SJSA1 (cell line): ENCODE data around the gene SCNN1A. TPM values are rescaled to one million over a fixed set of nuclear protein-coding genes. Genes with fewer than 3 reads are reported as not detected.

ENCODE experiments used
- DNase-seq, 2 experiments: peaks; one replicate each; pipeline ENCODE4 v3.0.0-alpha.2; 2015 to 2020; ENCODE audit warnings: low spot score in 2 of 2, low read depth in 1 of 2
- H3K27ac ChIP-seq: fragments of 250-450 bp; sonication (Bioruptor Pico); 2 replicates; pipeline ENCODE4 v1.5.1; 2020; ENCODE audit warnings: mild to moderate bottlenecking, moderate library complexity
- H3K27me3 ChIP-seq: fragments of 250-450 bp; sonication (Bioruptor Pico); replicated peaks from 2 replicates; pipeline ENCODE4 v1.5.1; 2020; ENCODE audit warnings: mild to moderate bottlenecking, moderate library complexity
- H3K36me3 ChIP-seq: fragments of 250-450 bp; sonication (Bioruptor Pico); 2 replicates; pipeline ENCODE4 v1.5.1; 2020; ENCODE audit warnings: mild to moderate bottlenecking
- H3K4me1 ChIP-seq: fragments of 250-450 bp; sonication (Bioruptor Pico); replicated peaks from 2 replicates; pipeline ENCODE4 v1.6.1; 2021; ENCODE audit warnings: mild to moderate bottlenecking
- H3K4me3 ChIP-seq: fragments of 250-450 bp; sonication (Bioruptor Pico); 2 replicates; pipeline ENCODE4 v1.5.1; 2020; ENCODE audit warnings: mild to moderate bottlenecking
- H3K9me3 ChIP-seq: fragments of 250-450 bp; sonication (Bioruptor Pico); replicated peaks from 2 replicates; pipeline ENCODE4 v1.5.1; 2020; ENCODE audit warnings: mild to moderate bottlenecking
- total RNA-seq: library from RNA; depleted of rRNA; stranded (reverse); fragments of >200 nt; shearing (Covaris generic); gene quantifications from 2 replicates; pipeline ENCODE4 v1.2.3, GENCODE V29; 2014; rRNA removed

Gene SCNN1A
- 0.18 and 4.7 TPM in 2 replicates for total RNA-seq

GRCh38 chr12:6375269-6376078 is at the start of gene SCNN1A:
Gene SCNN1A (minus strand): TSS chr12:6375563. CDS start chr12:6374783, 780 bp downstream.
- Histone ChIP-seq H3K36me3 (no peaks in the 10 kb centered on the region), H3K27ac (peak within 1 kb of the TSS; percentile 43), H3K4me1 (peaks cover 47% of the 10 kb centered on the region), H3K27me3 (no peaks in the 10 kb centered on the region), H3K9me3 (no peaks in the 10 kb centered on the region), H3K4me3 (no peak within 1 kb of the TSS)
- peak in 1 of 2 experiments; percentile 42 for DNase-seq

DNA sequence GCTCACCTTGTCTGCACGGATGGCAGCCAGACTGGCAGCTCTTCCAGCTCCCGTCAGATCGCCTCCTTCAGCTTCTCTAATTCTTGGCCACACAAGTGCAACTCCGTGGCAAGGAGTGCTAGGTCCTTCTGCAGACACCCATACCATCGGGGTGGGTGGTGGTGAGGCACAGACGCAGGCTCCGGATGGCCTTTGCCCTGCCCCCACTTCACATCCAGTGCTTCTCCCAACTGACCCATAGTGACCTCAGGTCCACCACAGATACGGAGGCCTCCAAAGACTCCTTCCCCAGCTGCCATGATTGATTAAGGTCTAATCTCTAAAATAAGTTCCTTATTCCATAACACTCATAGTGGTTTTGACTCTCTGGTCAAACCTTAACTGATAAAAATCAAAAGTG is 49.5 kb upstream of the SCNN1A start:
- no peak for DNase-seq
- Histone ChIP-seq H3K4me3 (no peak overlapping the region), H3K27me3 (no peaks in the 10 kb centered on the region), H3K36me3 (no peaks in the 10 kb centered on the region), H3K4me1 (peaks cover 8% of the 10 kb centered on the region), H3K9me3 (no peaks in the 10 kb centered on the region), H3K27ac (no peak overlapping the region)

DNA sequence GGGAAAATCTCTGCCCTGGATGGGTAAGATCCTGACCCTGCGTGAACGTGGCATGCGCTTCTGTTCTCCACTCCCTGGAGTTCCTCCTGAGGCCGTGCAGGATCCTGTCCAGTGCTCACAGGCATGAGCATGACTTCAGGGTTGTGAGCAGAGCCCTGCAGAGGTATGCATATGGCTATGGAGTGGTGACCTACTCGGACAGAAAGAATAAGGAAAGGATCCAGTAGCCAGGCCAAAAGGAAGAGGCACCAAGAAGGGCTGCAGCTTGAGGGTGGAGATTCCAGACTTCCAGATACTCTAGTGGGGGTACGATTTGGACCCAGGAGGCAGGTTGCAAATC is 48.6 kb upstream of the SCNN1A start:
- no peaks in the 10 kb centered on the region for H3K9me3 ChIP-seq
- no peaks in the 10 kb centered on the region for H3K27me3 ChIP-seq
- H3K4me1 ChIP-seq: 0 out of 2 replicates have a peak, but pooled peaks cover 5% of the 10 kb centered on the region
- H3K4me3 ChIP-seq: no peak overlapping the region
- no peak overlapping the region for H3K27ac ChIP-seq
- DNase-seq: no peak
- no peaks in the 10 kb centered on the region for H3K36me3 ChIP-seq

GRCh38 chr12:6423267-6424007 is 48.1 kb upstream of the SCNN1A start:
- H3K4me3 ChIP-seq: no peak overlapping the region
- no peaks in the 10 kb centered on the region for H3K36me3 ChIP-seq
- DNase-seq: peak; percentile 74 to 83
- no peak overlapping the region for H3K27ac ChIP-seq
- H3K9me3 ChIP-seq: no peaks in the 10 kb centered on the region
- 0 out of 2 replicates have a peak, but pooled peaks cover 5% of the 10 kb centered on the region for H3K4me1 ChIP-seq
- no peaks in the 10 kb centered on the region for H3K27me3 ChIP-seq

DNA sequence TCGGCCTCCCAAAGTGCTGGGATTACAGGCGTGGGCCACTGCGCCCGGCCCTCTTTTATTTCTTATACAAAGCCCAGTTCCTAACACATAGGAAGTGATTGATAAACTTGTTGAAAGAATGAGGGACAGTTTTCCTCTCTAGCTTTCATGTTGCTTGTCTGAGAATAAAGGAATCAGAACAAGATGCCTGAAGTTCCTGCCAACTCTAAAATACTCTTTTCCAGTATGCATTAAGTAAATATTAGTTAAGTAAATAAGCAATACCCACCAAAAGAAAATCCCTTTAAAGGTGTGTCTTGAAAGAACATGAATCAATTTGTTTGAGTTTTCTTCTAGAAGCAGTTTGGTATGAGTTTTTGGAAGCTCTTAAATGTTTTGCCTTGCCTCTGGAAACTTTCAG is 45.0 kb upstream of the SCNN1A start:
- Histone ChIP-seq H3K9me3 (no peaks in the 10 kb centered on the region), H3K4me3 (no peak overlapping the region), H3K27ac (no peak overlapping the region), H3K36me3 (no peaks in the 10 kb centered on the region), H3K27me3 (no peaks in the 10 kb centered on the region), H3K4me1 (0 out of 2 replicates have a peak, but pooled peaks cover 5% of the 10 kb centered on the region)
- no peak for DNase-seq

DNA sequence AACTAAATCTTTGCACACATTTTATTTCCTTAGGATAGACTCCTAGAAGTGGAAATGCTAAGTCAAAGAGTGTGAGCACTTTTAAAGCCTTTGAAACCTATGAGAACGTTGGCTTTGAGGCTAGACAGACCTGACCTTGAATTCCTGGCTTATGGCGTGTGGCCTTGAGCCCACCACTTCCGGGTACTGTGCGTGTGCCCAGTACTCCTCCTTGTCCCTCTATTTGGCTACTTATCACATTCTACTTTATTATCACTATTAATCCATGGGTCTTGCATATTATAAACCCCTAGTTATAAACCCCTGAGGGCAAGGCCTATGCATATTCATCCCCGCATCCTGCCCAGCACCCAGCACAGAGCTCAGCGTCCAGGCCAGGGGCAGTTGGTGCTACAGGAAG is 43.4 kb upstream of the SCNN1A start:
- H3K27me3 ChIP-seq: no peaks in the 10 kb centered on the region
- no peak overlapping the region for H3K4me3 ChIP-seq
- no peak overlapping the region for H3K27ac ChIP-seq
- no peaks in the 10 kb centered on the region for H3K9me3 ChIP-seq
- no peak for DNase-seq
- H3K4me1 ChIP-seq: 0 out of 2 replicates have a peak, but pooled peaks cover 5% of the 10 kb centered on the region
- no peaks in the 10 kb centered on the region for H3K36me3 ChIP-seq

GRCh38 chr12:6416596-6416995 is 41.2 kb upstream of the SCNN1A start:
- H3K9me3 ChIP-seq: no peaks in the 10 kb centered on the region
- no peak overlapping the region for H3K27ac ChIP-seq
- no peaks in the 10 kb centered on the region for H3K36me3 ChIP-seq
- H3K4me3 ChIP-seq: no peak overlapping the region
- H3K4me1 ChIP-seq: 0 out of 2 replicates have a peak, but pooled peaks cover 5% of the 10 kb centered on the region
- DNase-seq: no peak
- H3K27me3 ChIP-seq: no peaks in the 10 kb centered on the region

DNA sequence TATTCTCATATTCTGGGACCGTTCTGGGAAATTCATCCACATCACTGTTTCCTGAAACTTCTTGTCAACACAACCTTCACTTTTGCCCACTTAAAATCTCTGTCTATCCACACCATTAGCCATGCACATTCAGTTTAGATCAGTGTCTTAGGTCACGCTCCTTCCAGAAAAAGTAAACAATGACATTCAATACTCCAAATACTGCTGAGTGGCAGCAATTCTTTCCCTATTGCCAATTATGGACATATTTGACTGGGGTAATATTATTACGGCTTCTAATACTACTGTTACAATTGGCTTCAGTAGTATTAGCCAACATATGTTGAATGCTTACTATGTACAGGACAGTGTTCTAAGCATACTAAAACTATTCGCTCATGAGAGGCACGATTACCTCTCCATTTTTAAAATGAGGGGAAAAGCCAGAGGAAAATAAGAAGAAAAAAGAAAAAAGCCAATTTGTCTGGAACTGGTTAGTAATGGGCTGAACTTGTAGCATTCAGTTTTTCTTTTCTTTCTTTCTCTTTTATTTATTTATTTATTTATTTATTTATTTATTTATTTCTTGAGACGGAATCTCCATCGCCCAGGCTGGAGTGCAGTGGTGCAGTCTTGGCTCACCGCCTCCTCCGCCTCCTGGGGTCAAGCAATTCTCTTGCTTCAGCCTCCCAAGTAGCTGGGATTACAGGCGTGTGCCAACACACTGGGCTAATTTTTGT is 32.0 kb upstream of the SCNN1A start:
- no peaks in the 10 kb centered on the region; the same call in 1 of the 2 replicates for H3K9me3 ChIP-seq
- no peaks in the 10 kb centered on the region for H3K27me3 ChIP-seq
- no peak overlapping the region for H3K4me3 ChIP-seq
- H3K36me3 ChIP-seq: no peaks in the 10 kb centered on the region
- no peak for DNase-seq
- H3K4me1 ChIP-seq: peaks cover 5% of the 10 kb centered on the region; the same call in 1 of the 2 replicates
- H3K27ac ChIP-seq: no peak overlapping the region

DNA sequence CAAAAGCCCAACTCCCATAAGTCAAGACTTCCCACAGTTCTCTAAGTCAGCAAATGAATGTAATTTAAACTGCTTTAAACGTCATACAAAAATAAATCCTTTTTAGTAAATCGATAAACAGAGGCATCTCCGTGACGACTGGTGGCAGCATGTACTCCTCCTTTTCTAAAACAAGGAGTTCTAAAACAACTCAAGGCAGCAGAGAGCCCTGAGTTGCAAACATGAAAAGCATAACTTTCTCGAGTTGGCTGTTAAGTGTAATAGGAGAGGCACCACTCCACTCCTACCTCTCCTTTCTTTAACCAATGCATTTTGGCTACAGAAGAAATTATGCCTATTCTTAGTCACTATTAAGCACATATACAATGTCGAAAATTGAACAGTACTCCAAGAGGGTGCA is 30.6 kb upstream of the SCNN1A start:
- Histone ChIP-seq H3K27ac (no peak overlapping the region), H3K36me3 (no peaks in the 10 kb centered on the region), H3K4me1 (peaks cover 5% of the 10 kb centered on the region; the same call in 1 of the 2 replicates), H3K9me3 (no peaks in the 10 kb centered on the region; the same call in 1 of the 2 replicates), H3K4me3 (no peak overlapping the region), H3K27me3 (no peaks in the 10 kb centered on the region)
- no peak for DNase-seq

DNA sequence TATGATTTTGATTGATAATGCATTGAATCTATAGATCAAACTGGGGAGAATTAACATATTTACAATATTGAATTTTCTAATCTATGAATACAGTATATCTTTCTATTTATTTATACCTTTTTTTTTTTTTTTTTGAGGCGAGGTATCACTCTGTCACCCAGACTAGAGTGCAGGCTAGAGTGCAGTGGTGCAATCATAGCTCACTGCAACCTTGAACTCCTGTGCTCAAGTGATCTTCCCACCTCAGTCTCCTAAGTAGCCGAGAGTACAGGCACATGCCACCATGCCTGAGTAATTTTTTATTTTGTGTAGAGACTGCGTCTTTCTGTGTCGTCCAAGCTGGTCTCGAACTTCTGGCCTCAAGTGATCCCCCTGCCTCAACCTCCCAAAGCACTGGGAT is 29.0 kb upstream of the SCNN1A start:
- Histone ChIP-seq H3K27ac (no peak overlapping the region), H3K36me3 (no peaks in the 10 kb centered on the region), H3K27me3 (no peaks in the 10 kb centered on the region), H3K9me3 (no peaks in the 10 kb centered on the region; the same call in 1 of the 2 replicates), H3K4me1 (peaks cover 4% of the 10 kb centered on the region; the same call in 1 of the 2 replicates), H3K4me3 (no peak overlapping the region)
- DNase-seq: no peak

GRCh38 chr12:6399884-6400644 is 24.7 kb upstream of the SCNN1A start:
- Histone ChIP-seq H3K27ac (no peak overlapping the region), H3K4me1 (no peaks in the 10 kb centered on the region), H3K4me3 (no peak overlapping the region), H3K9me3 (no peaks in the 10 kb centered on the region), H3K36me3 (no peaks in the 10 kb centered on the region), H3K27me3 (no peaks in the 10 kb centered on the region)
- no peak for DNase-seq

- no peak overlapping the region for H3K27ac ChIP-seq
- H3K4me3 ChIP-seq: no peak overlapping the region
- H3K4me1 ChIP-seq: no peaks in the 10 kb centered on the region
- H3K36me3 ChIP-seq: peaks cover 23% of the 10 kb centered on the region
- no peaks in the 10 kb centered on the region for H3K9me3 ChIP-seq
- H3K27me3 ChIP-seq: no peaks in the 10 kb centered on the region
- no peak for DNase-seq
Measured at GRCh38 chr12:6396031-6396430, 20.7 kb upstream of the SCNN1A start.

DNA sequence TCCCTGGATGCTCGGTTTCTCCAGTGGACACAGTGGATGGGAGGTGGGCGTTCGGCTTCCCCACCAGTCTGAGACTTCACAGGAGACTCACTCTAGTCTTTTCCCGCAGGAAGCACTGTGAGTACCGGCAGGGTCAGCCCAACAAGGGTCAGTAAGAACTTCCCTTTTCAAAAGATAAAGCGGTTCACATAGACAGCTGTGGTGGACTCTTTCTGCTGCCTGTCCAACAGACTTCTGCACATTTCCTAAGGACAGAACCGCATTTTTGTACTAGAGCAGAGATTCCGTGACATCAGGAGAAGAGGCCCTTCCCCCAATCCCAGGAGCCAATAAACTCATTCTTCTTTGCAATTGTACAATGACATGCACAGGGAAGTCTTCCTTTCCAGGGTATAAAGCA is 19.0 kb upstream of the SCNN1A start:
- Histone ChIP-seq H3K4me1 (no peaks in the 10 kb centered on the region), H3K27me3 (no peaks in the 10 kb centered on the region), H3K4me3 (no peak overlapping the region), H3K9me3 (no peaks in the 10 kb centered on the region), H3K27ac (no peak overlapping the region), H3K36me3 (peaks cover 34% of the 10 kb centered on the region)
- DNase-seq: no peak
